HFFc6 (cell line): Measurements from ENCODE around the gene DIPK1A. TPM values are rescaled to one million over a fixed set of nuclear protein-coding genes. Genes with fewer than 3 reads are reported as not detected.

Experiments
- DNase-seq: peaks from one replicate; pipeline ENCODE4 v3.0.0-alpha.2; 2018
- H3K27ac Mint-ChIP-seq: 2 replicates; pipeline ENCODE4 v1.8.0; 2020; ENCODE audit warnings: mild to moderate bottlenecking, mixed read lengths
- H3K27me3 Mint-ChIP-seq: 2 replicates; pipeline ENCODE4 v1.8.0; 2021; ENCODE audit warnings: mild to moderate bottlenecking, moderate library complexity, mixed read lengths; ENCODE audit not compliant: insufficient read depth
- H3K36me3 Mint-ChIP-seq: 2 replicates; pipeline ENCODE4 v1.8.0; 2021; ENCODE audit warnings: low read depth, mixed read lengths
- H3K4me1 Mint-ChIP-seq: 2 replicates; pipeline ENCODE4 v1.8.0; 2020; ENCODE audit warnings: low read depth, mixed read lengths
- H3K4me3 Mint-ChIP-seq: 2 replicates; pipeline ENCODE4 v1.8.0; 2020; ENCODE audit warnings: mild to moderate bottlenecking, moderate library complexity, mixed read lengths
- H3K9me3 Mint-ChIP-seq: 2 replicates; pipeline ENCODE4 v1.8.0; 2020; ENCODE audit warnings: mild to moderate bottlenecking, mixed read lengths
- total RNA-seq, 6 experiments: library from RNA; stranded (reverse); fragmentation: NEBNext Ultra II Directional; extraction: Animal tissue kit (Norgen Biotek cat#: 25700); gene quantifications; 2 replicates in 1 of 6; 3 replicates in 5 of 6; pipeline ENCODE4 v1.2.3, GENCODE V29; 2021
- TF ChIP-seq, protein P1 (sequence below): fragments of 200-600 bp; sonication (generic); IDR thresholded peaks from 2 replicates; pipeline ENCODE4 v1.5.0; 2021; ENCODE audit warnings: antibody characterized with exemption, mild to moderate bottlenecking

The DIPK1A gene
- total RNA-seq, 6 experiments from 2014 or later = 18.9 to 24.5 (median 21.9) TPM

DNA sequence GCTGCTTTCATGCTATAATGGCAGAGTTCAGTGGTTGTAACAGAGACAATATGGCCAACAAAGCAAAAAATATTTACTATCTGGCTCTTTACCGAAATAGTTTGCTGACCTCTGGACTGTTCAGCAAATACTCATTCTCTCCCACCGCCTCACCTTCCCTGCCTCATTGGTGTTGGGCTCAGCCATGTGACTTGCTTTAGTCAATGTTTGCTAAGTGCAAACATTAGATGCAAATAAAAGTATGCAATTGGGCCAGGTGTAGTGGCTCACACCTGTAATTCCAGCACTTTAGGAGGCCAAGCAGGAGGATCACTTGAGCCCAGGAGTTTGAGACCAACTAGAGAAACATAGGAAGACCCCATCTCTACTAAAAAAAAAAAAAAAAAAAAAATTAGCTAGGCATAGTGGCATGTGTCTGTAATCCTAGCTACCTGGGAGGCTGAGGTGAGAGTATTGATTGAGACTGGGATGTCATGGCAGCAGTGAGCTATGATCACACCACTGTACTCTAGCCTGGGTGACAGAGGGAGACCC, 74.3 kb downstream of the DIPK1A start:
- H3K27me3 Mint-ChIP-seq = no peaks in the 10 kb centered on the region
- H3K36me3 Mint-ChIP-seq = no peaks in the 10 kb centered on the region
- peaks cover 10% of the 10 kb centered on the region for H3K4me1 Mint-ChIP-seq
- no peak overlapping the region for H3K27ac Mint-ChIP-seq
- H3K4me3 Mint-ChIP-seq = no peak overlapping the region
- TF ChIP-seq, protein P1, sequence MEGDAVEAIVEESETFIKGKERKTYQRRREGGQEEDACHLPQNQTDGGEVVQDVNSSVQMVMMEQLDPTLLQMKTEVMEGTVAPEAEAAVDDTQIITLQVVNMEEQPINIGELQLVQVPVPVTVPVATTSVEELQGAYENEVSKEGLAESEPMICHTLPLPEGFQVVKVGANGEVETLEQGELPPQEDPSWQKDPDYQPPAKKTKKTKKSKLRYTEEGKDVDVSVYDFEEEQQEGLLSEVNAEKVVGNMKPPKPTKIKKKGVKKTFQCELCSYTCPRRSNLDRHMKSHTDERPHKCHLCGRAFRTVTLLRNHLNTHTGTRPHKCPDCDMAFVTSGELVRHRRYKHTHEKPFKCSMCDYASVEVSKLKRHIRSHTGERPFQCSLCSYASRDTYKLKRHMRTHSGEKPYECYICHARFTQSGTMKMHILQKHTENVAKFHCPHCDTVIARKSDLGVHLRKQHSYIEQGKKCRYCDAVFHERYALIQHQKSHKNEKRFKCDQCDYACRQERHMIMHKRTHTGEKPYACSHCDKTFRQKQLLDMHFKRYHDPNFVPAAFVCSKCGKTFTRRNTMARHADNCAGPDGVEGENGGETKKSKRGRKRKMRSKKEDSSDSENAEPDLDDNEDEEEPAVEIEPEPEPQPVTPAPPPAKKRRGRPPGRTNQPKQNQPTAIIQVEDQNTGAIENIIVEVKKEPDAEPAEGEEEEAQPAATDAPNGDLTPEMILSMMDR = no peak
- no peak for DNase-seq
- H3K9me3 Mint-ChIP-seq = no peaks in the 10 kb centered on the region

DNA sequence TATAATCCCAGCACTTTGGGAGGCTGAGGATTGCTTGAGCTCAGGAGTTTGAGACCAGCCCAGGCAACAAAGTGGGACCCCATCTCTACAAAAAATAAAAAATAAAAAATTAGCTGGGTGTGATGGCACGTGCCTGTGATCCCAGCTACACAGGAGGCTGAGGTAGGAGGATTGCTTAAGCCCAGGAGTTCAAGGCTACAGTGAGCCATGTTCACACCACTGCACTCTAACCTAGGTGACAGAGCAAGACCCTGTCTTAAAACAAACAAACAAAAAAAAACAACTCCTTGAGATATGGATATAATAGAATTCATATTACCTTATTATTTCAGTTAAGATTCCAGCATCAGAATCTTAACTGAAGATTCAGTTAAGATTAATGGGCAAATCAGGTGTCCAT, 77.1 kb downstream of the DIPK1A start:
- Mint-ChIP-seq H3K9me3 (no peaks in the 10 kb centered on the region), H3K27me3 (no peaks in the 10 kb centered on the region), H3K27ac (no peak overlapping the region), H3K4me1 (peaks cover 10% of the 10 kb centered on the region), H3K4me3 (no peak overlapping the region), H3K36me3 (no peaks in the 10 kb centered on the region)
- TF ChIP-seq, protein P1 = no peak
- DNase-seq = no peak

DNA sequence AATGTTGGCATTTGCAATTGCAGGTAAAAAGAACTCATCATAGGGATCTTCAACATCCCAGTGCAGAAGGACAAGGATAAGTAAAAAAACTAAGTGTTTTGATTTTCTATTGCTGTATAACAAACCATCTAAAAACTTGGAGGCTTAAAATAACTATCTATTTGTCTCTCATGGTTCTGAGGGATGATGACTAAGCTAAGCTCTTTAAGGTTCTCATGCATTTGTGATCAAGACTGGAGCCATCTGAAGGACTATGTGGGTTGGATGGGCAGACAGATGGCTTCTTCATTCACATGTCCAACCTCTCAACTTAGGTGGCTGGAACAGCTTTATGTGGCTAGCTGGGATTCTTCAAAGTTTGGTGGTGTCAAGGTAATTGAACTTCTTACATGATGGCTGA, 78.0 kb downstream of the DIPK1A start:
- Mint-ChIP-seq H3K27ac (no peak overlapping the region), H3K4me3 (no peak overlapping the region), H3K36me3 (no peaks in the 10 kb centered on the region), H3K9me3 (no peaks in the 10 kb centered on the region), H3K27me3 (no peaks in the 10 kb centered on the region), H3K4me1 (peaks cover 10% of the 10 kb centered on the region)
- TF ChIP-seq, protein P1 = no peak
- no peak for DNase-seq

DNA sequence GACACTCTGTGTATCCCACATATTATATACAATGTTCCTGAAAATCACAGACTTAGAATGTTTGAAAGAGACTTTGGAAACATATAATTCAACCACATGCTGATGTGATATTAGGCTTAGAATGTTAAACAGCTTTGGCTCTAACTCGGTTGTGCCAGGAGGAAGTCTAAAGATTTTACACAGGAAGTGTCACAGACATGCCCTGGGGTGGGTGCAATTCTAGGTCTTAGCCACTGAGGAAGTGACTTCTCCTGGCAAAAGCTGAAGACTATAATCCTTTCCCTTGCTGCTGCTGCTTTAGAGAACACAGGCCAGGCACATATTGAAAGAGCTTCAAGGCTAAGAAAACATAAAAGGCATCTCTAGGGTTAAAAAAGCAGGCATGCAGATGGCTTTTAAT, 78.4 kb downstream of the DIPK1A start:
- Mint-ChIP-seq H3K27ac (no peak overlapping the region), H3K4me1 (peaks cover 14% of the 10 kb centered on the region), H3K36me3 (no peaks in the 10 kb centered on the region), H3K9me3 (no peaks in the 10 kb centered on the region), H3K4me3 (no peak overlapping the region), H3K27me3 (no peaks in the 10 kb centered on the region)
- TF ChIP-seq, protein P1 = no peak
- no peak for DNase-seq

DNA sequence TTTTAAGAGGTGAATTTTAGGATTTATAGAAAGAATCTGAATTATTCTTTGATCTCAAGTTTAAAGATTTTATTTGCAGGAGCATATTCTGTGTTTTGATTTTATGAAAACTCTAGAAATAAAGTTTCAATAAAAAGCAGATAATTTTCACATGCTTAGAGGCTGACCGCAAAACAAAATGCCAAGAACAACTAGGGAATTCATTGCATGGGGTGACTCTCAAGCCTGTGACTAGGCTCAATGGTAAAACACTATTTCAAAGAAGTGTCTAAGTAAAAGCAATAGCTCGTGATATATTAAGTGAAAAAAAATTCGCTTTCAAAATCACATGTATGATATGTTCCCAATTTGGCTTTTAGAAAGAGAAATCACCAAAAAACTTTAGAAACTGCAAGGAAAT, 79.9 kb downstream of the DIPK1A start:
- Mint-ChIP-seq H3K4me1 (peaks cover 25% of the 10 kb centered on the region), H3K27ac (no peak overlapping the region), H3K9me3 (no peaks in the 10 kb centered on the region), H3K27me3 (no peaks in the 10 kb centered on the region), H3K36me3 (no peaks in the 10 kb centered on the region), H3K4me3 (no peak overlapping the region)
- DNase-seq = no peak
- TF ChIP-seq, protein P1 = no peak
